HPDE6-E6E7 (cell line): ENCODE results near the gene PKP4.
"Not testable (repeated sequence)": the region's sequence is repeated elsewhere in the genome, so short reads cannot be mapped to it uniquely, and the experiment has no call there.

Experiments
- DNase-seq: peaks from one replicate; pipeline ENCODE4 v3.0.0; 2011; ENCODE audit warnings: missing footprints; ENCODE audit errors: extremely low spot score

Gene PKP4

DNA sequence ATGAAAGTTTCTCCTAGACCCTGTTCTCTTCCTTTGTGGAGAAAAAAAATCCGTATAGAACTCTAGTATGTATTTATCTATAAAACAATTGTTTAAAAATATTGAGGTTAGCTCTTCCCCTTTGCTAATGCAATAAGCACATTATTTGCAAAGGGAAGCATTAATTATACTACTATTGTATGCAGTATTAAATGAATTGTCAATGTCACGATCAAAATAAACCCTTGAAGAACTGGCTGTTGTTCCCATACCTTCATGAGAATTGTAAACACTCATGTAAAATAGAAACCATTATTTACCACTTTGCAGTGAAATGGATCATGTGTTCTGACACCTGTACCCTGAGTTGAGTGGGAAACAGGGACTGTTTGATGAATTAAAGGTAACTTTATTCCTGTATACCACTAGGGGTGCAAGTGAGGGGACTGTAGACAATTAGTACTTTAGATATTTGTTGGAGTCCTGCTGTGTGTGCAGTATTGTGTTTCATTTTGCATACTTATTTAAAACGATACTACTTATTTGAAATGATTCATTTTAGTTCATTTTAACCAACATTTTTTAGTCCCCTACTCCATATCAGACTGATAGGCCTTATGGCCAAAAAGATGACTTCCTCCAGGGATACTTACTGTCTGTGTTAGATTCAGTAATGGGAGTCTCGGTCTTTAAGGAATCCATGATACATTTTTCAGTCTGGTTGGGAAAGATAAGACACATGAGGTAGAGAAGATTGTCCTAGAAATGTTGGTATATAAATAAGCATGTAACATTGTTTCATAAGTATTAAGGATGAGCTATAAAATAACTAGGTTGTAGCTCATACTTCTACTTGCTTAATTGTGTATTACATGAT, 7.9 kb downstream of the PKP4 start:
- no peak for DNase-seq

GRCh38 chr2:158467248-158467647, 10.5 kb downstream of the PKP4 start:
- DNase-seq: no peak

DNA sequence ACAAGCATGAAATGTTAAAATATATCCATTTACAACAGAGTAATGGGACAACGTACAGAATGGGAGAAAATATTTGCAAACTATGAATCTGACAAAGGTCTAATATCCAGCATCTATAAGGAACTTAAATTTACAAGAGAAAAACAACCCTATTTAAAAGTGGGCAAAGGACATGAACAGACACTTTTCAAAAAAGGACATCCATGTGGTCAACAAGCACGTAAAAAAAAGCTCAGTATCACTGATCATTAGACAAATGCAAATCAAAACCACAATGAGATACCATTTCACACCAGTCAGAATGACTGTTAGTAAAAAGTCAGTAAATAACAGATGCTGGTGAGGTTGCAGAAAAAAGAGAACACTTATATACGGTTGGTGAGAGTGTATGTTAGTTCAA, 16.1 kb downstream of the PKP4 start:
- not testable (repeated sequence) for DNase-seq

DNA sequence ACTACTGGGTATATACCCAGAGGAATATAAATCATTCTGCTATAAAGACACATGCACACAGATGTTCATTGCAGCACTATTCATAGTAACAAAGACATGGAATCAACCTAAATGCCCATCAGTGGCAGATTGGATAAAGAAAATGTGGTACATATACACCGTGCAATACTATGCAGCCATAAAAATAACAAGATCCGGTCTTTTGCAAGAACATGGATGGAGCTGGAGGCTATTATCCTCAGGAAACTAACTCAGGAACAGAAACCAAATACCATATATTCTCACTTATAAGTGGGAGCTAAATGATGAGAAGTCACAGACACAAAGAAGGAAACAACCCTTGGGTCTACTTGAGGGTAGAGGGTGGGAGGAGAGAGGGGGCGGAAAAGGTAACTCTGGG, 16.5 kb downstream of the PKP4 start:
- DNase-seq: not testable (repeated sequence)

DNA sequence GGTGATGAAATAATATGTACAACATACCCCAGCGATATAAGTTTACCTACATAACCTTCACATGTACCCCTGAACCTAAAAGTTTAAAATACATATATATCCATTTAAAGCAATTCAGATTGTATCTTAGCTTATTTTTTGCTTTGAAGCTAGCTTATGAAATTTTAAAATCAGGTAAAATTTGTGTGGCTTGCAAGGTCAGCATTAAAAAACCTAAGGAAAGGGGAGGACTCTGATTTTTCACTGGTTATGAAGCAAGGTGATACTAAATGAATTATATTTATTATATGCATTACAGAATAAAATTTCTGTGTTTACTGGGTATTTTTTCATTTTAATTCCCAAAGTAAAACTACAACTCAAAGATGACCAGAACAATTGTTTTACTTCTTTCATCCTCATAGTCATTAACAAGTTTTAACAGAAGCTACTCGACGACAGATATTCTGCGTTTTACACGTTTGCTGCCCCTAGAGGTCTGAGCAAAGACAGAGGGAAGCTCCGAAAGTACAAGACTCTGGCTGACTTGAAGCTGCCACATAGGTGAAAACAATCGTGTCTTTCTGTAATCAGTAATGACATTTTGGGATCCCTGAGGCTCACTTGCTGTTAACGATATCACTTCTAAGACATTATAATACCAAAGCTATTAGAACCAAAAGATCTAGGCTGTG, 17.1 kb downstream of the PKP4 start:
- DNase-seq: no peak

DNA sequence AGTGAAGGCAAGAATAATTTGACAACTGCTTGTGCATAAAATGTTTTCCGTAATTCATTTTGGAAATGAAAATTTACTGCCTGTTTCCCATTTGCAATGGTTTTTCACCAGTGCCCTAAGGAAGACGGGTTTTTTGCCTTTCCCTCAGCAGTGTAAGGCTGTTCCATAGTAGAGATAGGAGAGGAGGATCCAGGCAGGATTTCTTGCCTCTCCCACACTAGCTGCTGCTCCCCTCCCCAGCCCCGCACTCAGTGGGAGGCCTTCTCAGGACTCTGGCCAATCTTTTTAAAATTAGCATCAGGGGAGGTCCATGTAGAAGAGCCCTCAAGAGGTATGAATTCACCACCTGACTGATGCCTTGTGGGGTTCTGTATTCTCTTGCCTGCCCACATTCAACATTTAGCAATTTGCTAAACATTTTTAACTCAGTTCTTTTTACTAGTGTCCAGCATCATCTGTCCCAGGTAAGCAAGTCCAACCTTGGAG, 17.8 kb downstream of the PKP4 start:
- not testable (repeated sequence) for DNase-seq

- DNase-seq: no peak
Observed at GRCh38 chr2:158477202-158477601, 20.4 kb downstream of the PKP4 start.

DNA sequence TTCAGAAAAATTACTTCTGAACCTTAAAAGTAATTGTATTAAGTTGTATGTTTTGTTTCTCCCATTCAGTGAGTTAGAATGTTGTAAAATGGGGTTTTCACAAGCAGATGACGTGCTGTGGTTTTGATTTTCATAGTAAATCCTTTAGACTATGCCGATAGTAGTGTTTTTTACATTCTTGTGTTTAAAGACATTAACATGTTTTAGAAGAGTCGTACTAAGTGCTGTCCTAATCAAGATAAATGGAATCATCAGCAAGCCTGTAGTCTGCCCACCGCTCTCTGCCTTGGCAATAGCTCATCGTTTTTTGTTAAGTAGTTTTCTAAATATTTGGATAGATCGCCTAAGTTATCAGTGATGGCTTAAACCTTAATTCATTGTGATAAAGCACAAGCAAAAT, 21.5 kb downstream of the PKP4 start:
- no peak for DNase-seq

- no peak for DNase-seq
Observed at GRCh38 chr2:158478816-158479215, 22.1 kb downstream of the PKP4 start.

- DNase-seq: no peak
Observed at GRCh38 chr2:158481116-158481515, 24.4 kb downstream of the PKP4 start.

GRCh38 chr2:158482594-158482993, 25.8 kb downstream of the PKP4 start:
- no peak for DNase-seq

DNA sequence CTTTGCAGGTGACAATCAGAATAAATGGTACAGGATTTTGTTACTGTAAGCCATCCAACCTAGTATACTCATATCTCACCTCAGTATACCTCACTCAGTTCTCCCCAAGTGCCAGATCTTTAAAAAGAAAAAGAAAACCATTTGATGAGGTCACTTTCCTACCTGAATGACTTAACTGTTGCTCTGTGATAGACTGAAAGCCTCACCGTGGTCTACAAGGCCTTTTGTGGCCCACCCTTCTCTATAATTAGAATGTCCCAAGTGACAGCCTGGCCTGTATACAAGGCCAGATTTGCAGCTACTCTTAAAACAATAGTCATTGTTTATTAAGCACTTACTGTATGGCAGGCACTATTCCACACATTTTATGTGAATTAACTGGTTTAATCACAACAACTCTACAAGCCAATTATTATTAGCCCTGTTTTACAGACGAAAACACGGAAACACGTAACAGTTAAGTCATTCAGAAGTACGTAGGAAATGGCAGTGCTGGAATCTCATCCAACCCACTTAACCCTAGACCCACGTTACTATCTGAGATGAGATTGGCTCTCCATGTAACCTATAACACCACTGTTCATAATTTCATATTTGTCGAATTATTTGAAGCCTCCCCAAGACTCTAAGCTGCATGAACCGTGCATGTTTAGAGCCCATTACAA, 28.3 kb downstream of the PKP4 start:
- DNase-seq: no peak

DNA sequence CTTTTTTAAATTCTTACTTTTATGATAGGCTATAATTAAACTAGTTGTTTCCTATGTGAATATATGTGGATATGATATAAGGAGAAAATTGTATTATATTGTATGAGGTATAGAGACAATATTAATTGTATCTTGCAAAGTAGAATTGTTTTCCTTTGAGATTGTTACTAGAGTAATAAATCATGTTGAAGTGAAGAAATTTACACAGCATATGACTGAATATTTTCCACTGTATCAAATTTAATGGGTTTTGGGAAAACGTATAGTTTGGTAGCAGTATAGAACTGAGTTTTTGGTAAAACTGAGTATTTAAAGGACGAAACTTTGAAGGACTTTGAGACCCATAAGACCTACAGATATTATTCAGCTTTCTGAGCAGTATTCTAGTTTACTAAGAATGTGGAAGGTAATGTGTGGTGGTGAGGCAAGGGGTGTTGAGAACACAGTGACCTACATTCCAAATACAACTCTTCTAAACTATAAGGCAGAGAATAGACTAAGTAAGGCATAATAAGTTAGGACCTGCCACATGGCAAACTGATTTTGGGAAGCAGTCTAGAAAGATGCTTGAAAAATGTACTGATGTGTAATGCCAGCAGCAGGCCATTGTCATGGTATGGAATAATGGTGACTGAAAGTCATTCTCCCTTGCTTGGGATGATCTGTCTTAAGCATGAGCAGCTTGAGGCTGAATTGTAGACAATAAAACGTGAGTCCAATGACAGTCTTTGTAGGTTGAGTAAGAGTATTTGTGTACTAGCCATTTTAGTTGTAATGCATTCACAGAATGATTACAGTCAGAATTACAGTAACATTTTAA, 29.6 kb downstream of the PKP4 start:
- DNase-seq: no peak

- DNase-seq: no peak
Observed at GRCh38 chr2:158486970-158487325, 30.2 kb downstream of the PKP4 start.

DNA sequence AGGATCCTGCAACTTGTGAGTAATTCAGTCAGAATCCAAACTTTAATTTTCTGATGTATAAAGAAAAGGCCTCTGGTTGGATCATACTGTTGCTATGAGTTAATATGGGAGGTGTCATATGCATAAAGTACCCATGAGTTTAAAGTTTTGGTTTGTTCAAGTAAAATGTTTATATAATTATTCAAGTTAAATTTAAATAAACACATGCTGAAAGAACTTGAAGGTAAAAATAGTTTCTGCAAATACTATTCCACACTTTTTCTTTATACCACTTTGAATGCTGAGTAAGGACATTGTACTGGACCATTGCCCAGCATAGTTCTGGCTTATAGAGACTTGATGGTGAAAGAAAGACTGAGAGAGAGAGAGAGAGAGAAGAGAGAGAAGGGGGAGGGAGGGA, 30.7 kb downstream of the PKP4 start:
- DNase-seq: no peak

- DNase-seq: no peak
Observed at GRCh38 chr2:158488442-158489216, 31.9 kb downstream of the PKP4 start.

DNA sequence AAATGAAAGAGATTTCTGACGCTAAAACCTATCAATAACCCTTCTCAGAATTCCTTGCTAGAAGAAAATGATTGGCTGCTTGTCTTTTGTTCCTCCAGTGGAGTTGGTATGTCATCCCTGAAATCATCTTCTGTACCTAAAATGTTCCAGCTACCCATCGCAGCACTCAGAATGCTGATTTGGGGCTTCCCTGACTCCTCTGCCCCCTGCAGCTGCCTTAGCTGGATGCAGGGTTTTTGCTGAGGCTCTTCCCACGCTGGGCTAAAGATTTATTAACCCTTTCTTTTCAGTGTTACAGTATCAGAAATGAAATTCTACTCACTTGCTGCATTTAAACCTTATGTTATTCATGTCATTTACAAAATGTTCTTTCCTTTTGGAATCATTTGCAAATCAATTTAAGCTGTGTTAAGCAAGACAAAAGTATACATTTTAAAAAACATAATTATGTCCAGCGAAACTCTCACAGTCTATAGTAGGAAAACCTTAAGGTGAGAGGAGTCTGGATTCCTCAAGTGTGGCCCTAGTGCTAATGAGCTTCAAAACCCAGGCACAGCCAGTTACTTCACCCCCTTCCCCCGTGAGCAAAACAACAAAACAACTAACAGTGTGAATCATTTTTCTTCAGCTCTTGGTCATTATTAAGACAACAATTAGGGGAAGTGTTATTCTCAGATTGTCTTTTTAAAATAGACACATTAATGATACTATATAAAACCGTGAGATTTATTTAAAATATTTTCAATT, 32.8 kb downstream of the PKP4 start:
- DNase-seq: no peak

- DNase-seq: no peak
Observed at GRCh38 chr2:158491072-158491471, 34.3 kb downstream of the PKP4 start.

DNA sequence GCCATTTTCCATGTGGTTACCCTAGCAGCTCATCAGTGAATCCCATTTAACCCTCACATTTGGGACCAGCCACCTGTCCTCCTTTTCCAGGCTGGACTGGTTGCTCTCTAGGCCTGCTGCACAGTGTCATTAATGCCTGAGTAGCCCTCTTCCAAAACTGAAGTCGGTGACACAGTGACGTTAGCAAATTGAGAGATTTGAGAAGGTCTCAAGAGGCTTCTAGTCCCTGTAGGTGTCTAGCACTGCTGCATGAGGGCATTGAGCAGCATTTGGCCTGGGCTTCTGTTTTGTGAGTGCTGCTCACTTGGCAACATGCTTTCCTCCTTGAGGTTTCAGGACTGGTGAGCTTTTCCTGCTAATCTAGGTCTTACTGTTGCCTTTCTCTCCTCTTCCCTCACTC, 36.7 kb downstream of the PKP4 start:
- no peak for DNase-seq

GRCh38 chr2:158495175-158495574, 38.4 kb downstream of the PKP4 start:
- no peak for DNase-seq
